Measurements from ENCODE around the gene WBP1.
A peak's percentile ranks its signal among the peaks of the same experiment; 100 is the strongest.

Gene WBP1

DNA sequence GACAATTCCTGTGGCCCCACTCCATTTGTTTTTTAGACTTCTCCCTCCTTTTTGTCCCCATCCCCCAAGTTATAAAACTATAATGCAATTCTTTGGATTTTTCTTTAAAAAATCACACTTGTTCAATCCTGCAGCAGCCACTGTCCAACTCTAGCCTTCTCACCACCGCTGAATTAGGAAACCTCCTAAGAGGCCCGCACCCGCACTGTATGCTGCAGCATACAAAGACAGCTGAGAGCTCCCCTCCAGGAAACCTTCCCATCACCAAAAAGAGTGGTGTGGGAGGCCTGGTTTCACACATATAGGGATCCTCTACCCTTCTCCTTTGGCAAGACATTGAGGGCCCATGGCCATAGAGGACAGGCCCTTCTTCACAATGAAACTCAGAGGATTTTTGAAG, 46.4 kb downstream of the WBP1 start:
- no peak for DNase-seq

DNA sequence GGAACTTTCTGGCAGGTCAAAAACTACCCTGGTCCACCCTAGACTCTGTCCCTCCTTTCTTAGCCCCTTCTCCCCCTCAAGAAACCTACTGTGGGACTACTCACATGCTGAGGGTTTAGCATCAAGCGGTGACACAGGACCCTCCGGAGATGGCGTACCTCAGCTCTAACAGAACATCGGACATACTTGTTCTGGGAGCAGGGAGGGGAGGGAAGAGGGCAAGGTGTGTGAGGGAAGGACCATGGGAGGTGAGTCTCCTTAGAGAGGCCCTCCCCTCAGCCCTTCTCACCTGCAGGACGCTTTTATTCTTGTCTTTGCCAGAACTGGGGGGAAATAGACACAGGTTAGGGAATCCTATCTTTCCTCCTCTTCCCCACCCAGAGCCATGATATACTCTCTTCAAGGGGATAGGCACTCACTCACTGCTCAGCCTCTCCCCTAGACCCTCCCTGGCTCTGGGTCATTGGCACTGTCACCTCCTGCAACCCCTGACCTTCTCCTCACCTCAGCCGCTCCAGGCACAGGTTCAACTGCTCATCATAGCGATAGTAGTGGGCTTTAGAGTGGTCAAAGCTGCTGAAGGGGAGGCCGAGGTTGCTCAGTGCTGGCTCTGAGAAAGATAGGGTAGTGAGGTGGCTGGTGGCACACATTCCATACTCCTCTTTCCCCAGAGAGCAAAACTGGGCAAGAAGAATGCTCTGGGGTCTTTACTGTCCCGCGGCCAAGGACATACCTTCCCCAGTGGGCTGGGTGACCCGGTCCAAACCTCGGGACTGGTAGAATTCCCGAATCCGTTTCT, 47.4 kb downstream of the WBP1 start:
- DNase-seq: no peak

DNA sequence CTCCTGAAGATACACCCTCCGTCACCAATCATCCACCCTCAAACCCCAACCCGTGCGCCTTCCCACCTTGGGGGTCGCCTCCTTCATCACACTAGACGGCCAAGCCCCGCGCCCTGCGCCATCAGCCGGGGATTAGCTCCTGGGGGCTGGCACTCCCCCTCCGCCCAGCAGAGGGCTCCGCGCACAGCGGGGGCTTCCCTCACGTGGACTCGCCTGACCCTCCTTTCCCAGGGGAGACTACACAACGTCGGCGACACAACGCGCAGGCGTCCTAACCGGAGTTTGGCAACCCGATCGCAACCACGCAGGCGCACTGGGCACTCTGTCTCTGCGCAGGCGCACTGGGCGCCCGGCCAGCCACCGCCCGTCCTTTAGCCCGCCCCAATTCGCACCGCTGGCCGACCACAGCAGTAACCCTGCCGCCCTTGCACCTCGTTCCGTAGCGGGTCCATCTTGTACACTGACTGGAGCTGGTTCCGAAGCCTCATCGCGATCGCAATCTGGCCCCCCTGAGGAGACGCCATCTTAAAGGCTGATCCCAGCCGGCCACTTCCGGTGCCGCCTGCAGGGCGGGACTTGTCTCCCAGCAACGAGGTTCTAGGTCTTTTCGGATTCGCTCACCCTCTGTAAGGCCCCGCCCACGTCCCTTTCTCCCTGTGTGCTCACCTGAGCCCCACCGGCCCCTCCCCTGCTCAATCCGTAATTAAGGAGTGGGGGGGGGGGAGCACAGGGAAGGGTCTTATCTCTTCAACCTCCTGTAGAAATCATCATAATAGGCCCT, 49.1 kb downstream of the WBP1 start, which contains the start of gene PCGF1:
TSS of gene PCGF1 (minus strand) at position 551 of the 781 bp plus-strand sequence. CDS start at position 524, 27 bp downstream.
- DNase-seq: peak; percentile 97

DNA sequence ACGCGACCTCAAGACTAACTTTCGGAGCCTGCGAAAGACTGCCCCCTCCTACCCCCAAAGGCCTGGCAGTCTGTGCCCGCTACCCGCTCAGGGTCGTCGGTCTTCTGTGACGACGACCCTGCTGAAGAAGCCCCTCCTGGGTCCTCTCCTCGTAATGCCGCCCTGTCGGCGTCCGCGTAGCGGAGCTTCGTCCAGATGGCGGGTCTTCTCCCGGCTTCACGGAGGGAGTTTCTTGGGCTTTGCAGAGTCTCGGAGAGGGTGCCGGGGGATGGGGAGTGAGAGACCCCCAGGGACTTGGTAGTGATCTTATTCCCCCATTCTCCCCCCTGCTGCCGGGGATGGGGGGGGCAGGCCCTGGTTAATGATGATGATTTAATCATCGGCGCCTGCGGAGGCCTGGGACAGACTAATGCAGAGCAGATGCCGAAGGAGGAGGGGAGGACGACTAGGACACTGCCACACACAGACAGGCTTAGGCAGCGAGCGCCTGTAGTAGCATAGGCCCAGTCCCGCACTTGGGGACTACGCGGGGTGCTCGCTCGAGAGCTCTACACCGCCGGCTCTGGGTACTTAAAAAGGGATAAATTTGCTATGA, 49.8 kb downstream of the WBP1 start:
- no peak for DNase-seq

DNA sequence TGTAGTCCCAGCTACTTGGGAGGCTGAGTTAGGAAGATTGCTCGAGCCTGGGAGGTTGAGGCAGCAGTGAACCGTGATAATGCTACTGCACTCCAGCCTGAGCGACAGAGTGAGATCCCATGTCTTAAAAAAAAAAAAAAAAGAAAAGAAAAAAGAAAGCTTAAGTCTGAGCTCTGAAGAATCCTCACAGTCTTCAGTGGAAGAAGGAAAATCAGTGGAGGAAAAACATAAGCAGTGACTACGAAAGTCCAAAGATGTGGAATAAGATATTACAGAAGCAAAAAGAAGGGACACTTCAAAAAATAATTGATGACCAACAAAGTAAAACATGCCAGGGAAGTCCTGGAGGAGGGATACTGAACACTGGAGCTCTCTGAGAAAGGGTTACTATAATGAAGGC, 52.0 kb downstream of the WBP1 start:
- DNase-seq: no peak
